GM18505 (cell line): ENCODE data around the gene PAK6.

Source experiments
- ATAC-seq: cut with Tn5 transposase; IDR thresholded peaks from one replicate; pipeline ENCODE4 v1.9.1; 2021; ENCODE audit not compliant: unreplicated experiment
- POLR2A ChIP-seq: IDR thresholded peaks from 4 replicates; pipeline ENCODE4 v1.6.1; 2011; ENCODE audit warnings: borderline replicate concordance; ENCODE audit not compliant: insufficient read depth, insufficient read length; ENCODE audit errors: extremely low read depth

PAK6 gene

DNA sequence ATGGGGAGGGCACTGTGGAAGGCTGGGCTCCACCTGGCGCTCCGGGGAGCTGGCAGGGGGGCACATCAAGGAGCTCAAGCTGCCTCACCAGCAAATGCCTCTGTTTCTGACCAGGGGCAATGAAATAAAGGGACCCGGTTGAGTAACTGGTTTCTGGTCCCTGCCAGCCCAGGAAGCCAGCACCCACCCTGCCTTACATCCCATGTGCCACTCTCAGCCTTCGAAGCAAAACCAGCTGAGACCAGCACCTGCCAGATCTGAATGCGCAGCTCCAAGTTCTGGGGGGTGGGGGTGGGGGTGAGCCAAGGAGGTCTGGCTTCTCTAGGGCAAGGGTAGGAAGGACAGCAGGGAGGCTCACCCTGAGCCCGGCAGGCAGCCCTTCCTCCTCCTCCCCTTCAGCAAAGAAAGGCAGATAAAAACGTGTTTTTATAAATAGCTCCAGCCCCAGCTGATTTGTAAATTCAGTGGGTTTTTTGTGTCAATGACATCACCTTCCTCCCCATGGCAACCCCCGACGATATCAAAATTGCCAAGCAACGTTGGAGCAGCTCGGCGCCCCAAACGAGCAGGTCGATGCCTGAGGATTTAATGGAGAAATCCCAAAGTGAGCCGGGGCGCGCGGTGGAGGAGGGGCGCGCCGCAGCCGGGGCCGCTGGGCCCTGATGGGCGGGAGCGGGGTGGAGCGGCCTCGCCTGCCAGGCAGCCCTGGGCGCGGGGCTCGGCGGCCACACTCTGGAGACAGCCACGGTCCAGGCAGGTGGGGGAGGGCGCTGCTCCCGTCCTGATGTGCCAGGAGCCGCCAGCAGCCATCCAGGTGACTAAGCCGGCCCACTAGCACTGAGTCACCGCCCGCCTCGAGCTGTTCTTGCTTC is at the start of gene PAK6:
PAK6 (plus strand) TSS at position 532 of the 872 bp plus-strand sequence. CDS start 25,723 bp downstream, outside the sequence.
- TF ChIP-seq POLR2A, result no peak
- no peak for ATAC-seq

DNA sequence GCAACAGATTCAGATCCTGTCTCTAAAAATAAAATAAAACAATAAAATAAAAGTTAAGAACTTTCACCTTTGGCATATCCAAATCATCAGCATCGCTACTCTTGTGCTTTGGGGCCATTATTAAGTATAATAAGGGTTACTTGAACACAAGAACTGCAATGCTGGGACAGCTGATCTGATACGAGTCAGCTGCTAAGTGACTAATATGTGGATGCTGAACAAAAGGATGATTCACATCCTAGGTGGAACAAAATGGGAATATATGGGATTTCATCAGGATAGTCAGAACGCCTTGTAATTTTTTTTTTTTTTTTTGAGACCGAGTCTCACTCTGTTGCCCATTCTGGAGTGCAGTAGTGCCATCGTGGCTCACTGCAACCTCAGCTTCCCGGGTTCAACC is 48.3 kb upstream of the PAK6 start:
- TF ChIP-seq POLR2A, result no peak
- ATAC-seq, result no peak

DNA sequence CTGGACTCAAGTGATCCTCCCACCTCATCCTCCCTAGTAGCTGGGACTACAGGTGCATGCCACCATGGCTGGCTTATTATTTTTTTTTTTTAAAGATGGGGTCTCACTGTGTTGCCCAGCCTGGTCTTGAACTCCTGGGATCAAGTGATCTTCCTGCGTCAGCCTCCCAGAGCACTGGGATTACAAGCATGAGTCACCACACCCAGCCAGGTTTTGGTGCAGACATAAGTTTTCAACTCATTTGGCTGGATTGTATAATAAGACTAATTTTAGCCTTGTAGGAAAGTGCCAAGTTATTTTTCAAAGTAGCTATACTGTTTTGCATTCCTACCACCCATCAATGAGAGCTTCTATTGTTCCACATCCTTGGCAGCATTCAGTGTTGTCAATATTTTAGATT is 45.9 kb upstream of the PAK6 start:
- no peak for ATAC-seq
- no peak for TF ChIP-seq POLR2A

DNA sequence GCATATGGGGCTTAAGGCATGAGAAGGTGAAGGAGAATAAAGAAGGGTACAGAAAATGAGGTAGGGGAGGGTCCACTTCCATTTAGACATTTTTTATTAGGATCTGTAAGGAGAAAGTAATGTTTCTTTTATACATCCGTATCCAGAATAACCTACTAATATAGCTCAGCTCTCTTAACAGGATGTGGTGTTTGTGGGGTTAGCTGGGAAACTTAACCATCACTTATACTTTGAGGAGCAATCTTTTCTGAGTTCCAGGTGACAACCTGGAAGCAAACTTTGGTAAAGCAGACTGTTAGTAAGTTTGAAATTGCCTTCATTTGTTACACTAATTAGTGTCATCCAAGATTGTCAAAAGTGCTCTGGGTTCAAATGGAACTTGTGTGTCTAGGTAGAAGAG is 41.4 kb upstream of the PAK6 start:
- ATAC-seq, result no peak
- TF ChIP-seq POLR2A, result no peak

DNA sequence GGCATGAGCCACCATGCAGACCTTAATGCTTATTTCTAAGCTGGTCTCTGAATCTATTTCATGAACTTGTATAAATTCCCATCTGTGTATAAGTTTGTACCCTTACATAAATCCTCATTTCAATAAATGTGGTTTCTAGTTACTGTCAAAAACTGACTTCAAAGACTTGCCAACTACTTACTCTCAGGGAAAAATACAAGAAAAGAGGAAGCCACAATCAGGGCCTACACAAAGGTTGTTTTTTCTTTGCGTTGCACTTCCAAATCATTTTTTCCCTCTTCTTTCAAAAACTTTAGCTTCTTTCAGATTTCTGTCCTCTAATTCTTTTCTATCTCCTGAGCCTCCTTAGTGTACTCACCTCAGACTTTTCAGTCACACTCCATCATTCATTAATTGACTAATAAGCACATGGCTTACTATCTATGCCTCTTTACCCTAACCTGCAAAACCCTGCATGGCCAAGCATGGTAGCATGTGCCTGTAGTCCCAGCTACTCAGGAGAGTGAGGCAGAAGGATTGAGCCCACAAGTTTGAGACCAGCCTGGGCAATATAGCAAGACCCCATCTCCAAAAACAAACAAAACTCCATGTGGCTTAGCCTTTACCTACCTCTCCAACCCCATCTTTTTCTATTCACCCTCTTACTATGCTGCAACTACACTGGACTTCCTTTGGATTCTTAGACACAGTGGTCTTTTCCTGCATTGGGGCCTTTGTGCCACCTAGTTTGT is 40.3 kb upstream of the PAK6 start:
- TF ChIP-seq POLR2A, result no peak
- ATAC-seq, result no peak

DNA sequence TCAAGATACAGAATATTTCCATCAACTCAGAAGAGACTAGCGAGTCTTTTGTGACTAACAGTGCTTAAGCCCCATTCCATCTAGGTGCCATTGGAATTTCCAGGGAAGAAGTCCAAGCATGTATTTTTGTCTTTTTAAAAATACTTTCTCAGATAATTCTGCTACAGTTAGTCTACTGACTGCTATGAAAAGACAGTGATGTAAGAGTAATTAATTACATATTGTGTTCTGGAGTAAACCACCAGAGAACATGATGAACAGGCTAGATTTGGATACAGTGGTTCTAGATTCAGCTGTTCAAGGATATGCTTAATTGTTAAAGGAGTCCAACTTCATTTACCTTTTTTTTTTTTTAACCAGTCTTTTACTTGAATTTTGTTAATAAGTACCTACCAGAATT is 34.8 kb upstream of the PAK6 start:
- no peak for ATAC-seq
- TF ChIP-seq POLR2A, result no peak

DNA sequence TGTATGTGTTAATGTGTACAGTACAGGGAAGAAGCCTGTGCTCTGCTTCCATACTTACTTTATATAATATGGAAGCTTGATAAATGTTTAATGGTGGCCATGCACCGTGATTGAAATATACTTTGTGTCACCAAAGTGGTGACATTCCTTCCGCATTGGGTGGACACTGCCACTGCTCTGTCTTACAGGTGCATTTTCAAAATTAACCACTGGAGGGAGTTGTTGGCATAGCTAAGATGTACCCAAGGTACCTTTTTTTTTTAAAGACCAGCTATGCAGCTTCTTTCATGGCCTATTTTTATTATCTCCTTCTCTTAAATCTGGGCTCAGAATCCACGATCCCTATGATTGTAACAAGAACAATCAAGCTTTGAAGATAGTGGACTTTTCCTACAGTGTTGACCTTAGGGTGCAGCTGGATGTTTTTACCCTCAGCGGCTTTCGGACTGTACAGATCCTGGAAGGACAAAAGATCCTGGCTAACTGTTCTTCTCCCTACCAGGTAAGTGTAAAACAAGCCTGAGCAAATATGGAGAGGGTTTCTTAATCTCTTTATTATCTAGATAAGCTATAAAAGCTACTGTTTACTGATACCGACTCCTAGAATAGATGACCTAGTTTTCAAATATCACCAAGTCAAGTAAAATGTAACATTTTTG is 21.6 kb upstream of the PAK6 start:
- no peak for TF ChIP-seq POLR2A
- no peak for ATAC-seq

DNA sequence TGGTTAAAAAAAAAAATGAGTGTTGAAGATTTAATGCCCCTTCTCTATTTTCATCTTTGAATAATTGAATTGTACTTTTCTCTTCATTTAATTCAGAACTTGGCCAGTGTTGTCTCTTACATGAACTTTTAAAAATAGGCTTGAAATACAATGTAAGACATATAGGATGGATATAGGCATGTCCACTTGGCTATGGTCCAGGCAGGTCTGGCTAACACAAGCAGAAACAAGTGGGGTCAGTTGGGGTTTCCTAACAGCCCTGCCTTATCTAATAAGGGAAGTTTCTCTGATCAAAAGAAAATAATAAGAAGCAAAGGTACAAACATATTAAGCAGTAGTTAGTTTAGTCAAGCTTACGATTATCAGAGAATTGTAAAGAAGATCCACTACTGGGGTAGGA is 19.1 kb upstream of the PAK6 start:
- no peak for ATAC-seq
- TF ChIP-seq POLR2A, result no peak

DNA sequence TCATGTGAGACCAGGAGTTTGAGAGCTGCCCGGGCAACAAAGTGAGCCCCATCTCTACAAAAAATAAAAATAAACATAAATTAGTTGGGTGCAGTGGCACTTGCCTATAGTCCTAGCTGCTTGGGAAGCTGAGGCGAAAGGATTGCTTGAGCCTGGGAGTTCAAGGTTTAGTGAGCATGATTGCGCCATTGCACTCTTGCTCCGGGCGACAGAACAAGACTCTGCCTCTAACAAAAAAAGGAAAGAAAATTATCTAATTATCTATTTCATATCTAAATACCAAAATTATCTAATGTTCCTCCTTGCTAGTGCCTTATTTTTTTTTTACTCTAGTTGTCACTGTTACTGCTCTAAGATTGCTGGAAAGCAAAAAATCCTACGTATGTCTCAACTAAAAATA is 16.7 kb upstream of the PAK6 start:
- ATAC-seq, result no peak
- TF ChIP-seq POLR2A, result no peak

DNA sequence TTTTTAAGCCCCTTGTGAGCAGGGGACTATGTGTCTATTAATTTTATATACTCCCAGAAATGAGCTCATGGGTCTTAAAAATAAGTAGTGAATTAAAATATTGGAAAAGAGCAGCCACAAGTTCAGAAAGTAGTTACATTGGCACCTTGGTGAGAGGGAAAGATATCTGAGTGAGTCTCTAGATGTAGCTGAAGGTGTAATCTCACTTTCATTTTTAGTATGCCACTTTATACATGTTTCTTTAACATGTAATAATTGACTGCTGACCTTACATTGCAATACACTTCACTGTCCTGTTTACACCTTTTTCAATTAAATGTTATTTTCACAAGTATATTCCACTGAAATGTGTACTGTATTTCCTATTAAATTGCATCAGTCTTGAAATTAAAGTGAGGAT is 12.1 kb upstream of the PAK6 start:
- TF ChIP-seq POLR2A, result no peak
- ATAC-seq, result no peak

DNA sequence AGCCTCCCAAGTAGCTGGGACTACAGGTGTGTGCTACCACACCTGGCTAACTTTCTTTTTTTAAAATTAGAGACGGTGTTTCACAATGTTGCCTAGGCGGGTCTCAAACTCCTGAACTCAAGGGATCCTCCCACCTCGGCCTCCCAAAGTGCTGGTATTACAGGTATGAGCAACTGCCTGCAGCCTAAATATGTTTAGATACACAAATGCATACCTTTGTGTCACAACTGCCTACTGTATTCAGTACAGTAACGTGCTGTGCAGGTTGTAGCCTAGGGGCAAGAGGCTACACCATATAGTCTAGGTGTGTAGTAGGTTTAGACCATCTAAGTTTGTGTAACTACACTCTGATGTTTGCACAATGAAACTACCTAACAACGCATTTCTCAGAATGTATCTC is 9.5 kb upstream of the PAK6 start:
- no peak for TF ChIP-seq POLR2A
- no peak for ATAC-seq

DNA sequence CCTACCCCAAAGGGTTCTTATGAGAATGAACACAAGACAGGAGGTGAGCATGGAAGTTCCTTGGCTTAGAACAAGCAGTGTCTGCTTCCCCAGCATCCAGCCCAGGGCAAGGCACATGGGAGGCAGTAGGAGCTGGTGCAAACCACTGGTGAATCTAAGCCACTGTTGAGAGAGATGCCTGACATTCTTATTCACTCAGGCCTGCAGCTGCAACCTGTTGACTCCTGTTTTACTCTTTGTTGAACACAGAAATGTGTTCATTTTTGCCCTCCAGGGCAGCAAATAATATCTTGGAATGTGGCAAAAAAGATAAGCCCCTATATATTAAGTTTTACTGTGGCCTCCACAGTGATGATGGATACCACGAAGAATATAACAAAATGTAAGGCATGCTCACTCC is 8.9 kb upstream of the PAK6 start:
- ATAC-seq, result no peak
- TF ChIP-seq POLR2A, result no peak

DNA sequence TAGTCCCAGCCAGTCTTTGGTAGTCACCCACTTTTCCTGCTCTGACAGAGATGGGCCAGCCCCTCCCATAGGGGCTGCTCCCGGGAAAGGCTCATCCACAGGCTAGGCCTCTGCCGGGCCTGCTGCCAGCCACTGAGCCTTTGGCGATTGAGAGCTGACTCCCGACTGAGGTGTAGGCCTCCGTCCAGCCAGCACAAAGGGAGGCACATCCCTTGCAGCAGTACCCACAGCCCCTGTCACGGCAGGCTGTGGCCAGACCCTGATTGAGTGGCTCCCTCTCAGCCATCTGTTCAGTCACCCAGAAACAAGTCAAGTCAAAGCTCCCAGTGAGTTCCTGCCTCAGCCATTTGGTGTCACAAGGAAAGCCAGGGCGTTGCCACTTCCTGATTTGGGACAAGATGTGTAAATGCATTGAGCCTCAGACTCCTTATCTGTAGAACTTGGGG is 6.2 kb upstream of the PAK6 start:
- TF ChIP-seq POLR2A, result no peak
- no peak for ATAC-seq
